AG04450 (cell line): ENCODE measurements around the gene PIPOX. TPM values are rescaled to one million over a fixed set of nuclear protein-coding genes. Genes with fewer than 3 reads are reported as not detected.

Source experiments
- CTCF ChIA-PET: fragments of 300-600, 350-600 bp; formaldehyde crosslinking; extraction: SDS; loops from one replicate; lab custom pipeline; 2022; ENCODE audit warnings: antibody characterized with exemption, inconsistent platforms; lab: Charles Lee
- POLR2A ChIA-PET: fragments of 350-600 bp; formaldehyde crosslinking; extraction: SDS; loops from one replicate; lab custom pipeline; 2021; ENCODE audit warnings: antibody characterized with exemption, inconsistent platforms; lab: Yijun Ruan, JAX
- DNase-seq: peaks from one replicate; pipeline ENCODE4 v3.0.0-alpha.2; 2011; ENCODE audit warnings: low read depth, low spot score
- H3K27ac ChIP-seq: one replicate; pipeline ENCODE4 v1.5.1; 2012; ENCODE audit warnings: low read depth, low read length, control low read depth
- H3K27me3 ChIP-seq: one replicate; pipeline ENCODE4 v1.6.0; 2012; ENCODE audit warnings: low read length; ENCODE audit not compliant: control insufficient read depth, insufficient read depth
- H3K4me3 ChIP-seq: 2 replicates; pipeline ENCODE4 v1.5.1; 2011; ENCODE audit warnings: mild to moderate bottlenecking, low read depth, low read length, control low read depth
- H3K9me3 ChIP-seq: 2 replicates; pipeline ENCODE4 v1.5.1; 2012; ENCODE audit warnings: low read length; ENCODE audit not compliant: control insufficient read depth, insufficient read depth
- CTCF ChIP-seq: IDR thresholded peaks from 2 replicates; pipeline ENCODE4 v1.5.1; 2011; ENCODE audit warnings: low read depth, low read length, control low read depth, inconsistent platforms
- polyA plus RNA-seq: library from polyadenylated mRNA; depleted of rRNA; stranded (reverse); fragments of >200 nt; gene quantifications from 2 replicates; pipeline ENCODE4 v1.2.3, GENCODE V29; 2011

The PIPOX gene
- polyA plus RNA-seq, 1 experiment: 0.79 TPM

GRCh38 chr17:29079433-29079832 lies 36.5 kb downstream of the PIPOX start:
- no peak for TF ChIP-seq CTCF
- DNase-seq: no peak
- Histone ChIP-seq H3K27ac (no peak overlapping the region), H3K4me3 (no peak overlapping the region), H3K9me3 (no peaks in the 10 kb centered on the region; the same call in 1 of the 2 replicates), H3K27me3 (no peaks in the 10 kb centered on the region)
- ChIA-PET CTCF (interaction anchor here (1.4 kb wide), 1 partner anchor 114 kb away, joined by 4 read pairs; no protein-coding TSS in a partner anchor), POLR2A (no interaction called here)

- TF ChIP-seq CTCF: no peak
- Histone ChIP-seq H3K27ac (no peak overlapping the region), H3K4me3 (no peak overlapping the region), H3K27me3 (no peaks in the 10 kb centered on the region), H3K9me3 (no peaks in the 10 kb centered on the region; the same call in 1 of the 2 replicates)
- no peak for DNase-seq
- POLR2A ChIA-PET: interaction anchor here (0.6 kb wide), 1 partner anchor 18 kb away, joined by 3 read pairs; no protein-coding TSS in a partner anchor
- CTCF ChIA-PET: interaction anchor here (1.1 to 1.4 kb wide), 2 partner anchors 44 to 114 kb away, joined by 3 to 4 read pairs; no protein-coding TSS in a partner anchor
These were observed 36.9 kb downstream of the PIPOX start for GRCh38 chr17:29079887-29080286.

GRCh38 chr17:29080323-29080722 lies 37.4 kb downstream of the PIPOX start:
- ChIA-PET POLR2A (interaction anchor here (0.6 kb wide), 1 partner anchor 18 kb away, joined by 3 read pairs; no protein-coding TSS in a partner anchor), CTCF (interaction anchor here (1.1 to 1.4 kb wide), 2 partner anchors 44 to 115 kb away, joined by 3 to 4 read pairs; no protein-coding TSS in a partner anchor)
- no peaks in the 10 kb centered on the region for H3K27me3 ChIP-seq
- TF ChIP-seq CTCF: no peak
- no peaks in the 10 kb centered on the region; the same call in 1 of the 2 replicates for H3K9me3 ChIP-seq
- H3K4me3 ChIP-seq: no peak overlapping the region
- H3K27ac ChIP-seq: no peak overlapping the region
- no peak for DNase-seq

- H3K27ac ChIP-seq: no peak overlapping the region
- H3K9me3 ChIP-seq: no peaks in the 10 kb centered on the region; the same call in 1 of the 2 replicates
- H3K4me3 ChIP-seq: no peak overlapping the region
- no peaks in the 10 kb centered on the region for H3K27me3 ChIP-seq
- no peak for TF ChIP-seq CTCF
- POLR2A ChIA-PET: no interaction called here
- DNase-seq: no peak
- CTCF ChIA-PET: interaction anchor here (0.6 to 1.1 kb wide), 2 partner anchors 43 to 318 kb away, joined by 3 to 4 read pairs; no protein-coding TSS in a partner anchor
These were observed 38.0 kb downstream of the PIPOX start for GRCh38 chr17:29080965-29081364.

GRCh38 chr17:29084541-29085146 lies 41.7 kb downstream of the PIPOX start:
- CTCF ChIA-PET: interaction anchor here (1.2 to 3.1 kb wide), 2 partner anchors 33 to 119 kb away, joined by 3 to 12 read pairs; no protein-coding TSS in a partner anchor
- DNase-seq: peak; percentile 7

More at GRCh38 chr17:29084541-29085146, 41.7 kb downstream of the PIPOX start:
- POLR2A ChIA-PET: interaction anchor here (0.7 kb wide), 1 partner anchor 46 kb away, joined by 3 read pairs; no protein-coding TSS in a partner anchor
- Histone ChIP-seq H3K4me3 (no peak overlapping the region), H3K27ac (no peak overlapping the region), H3K27me3 (no peaks in the 10 kb centered on the region), H3K9me3 (no peaks in the 10 kb centered on the region; the same call in 1 of the 2 replicates)
- no peak for TF ChIP-seq CTCF
